Loucy (cell line): ENCODE results near the gene STT3A.

Experiments
- H2AFZ ChIP-seq: fragments of 200-600 bp; sonication (generic); 2 replicates; pipeline ENCODE4 v1.6.0; 2016; ENCODE audit warnings: antibody characterized with exemption, mild to moderate bottlenecking, low read length, moderate library complexity
- H3F3A ChIP-seq: fragments of 200-600 bp; 2 replicates; pipeline ENCODE4 v1.6.0; 2016; ENCODE audit warnings: antibody characterized with exemption, low read depth, mild to moderate bottlenecking
- H3K27me3 ChIP-seq: fragments of 200-600 bp; sonication (generic); 2 replicates; pipeline ENCODE4 v1.6.1; 2014; ENCODE audit warnings: low read length, mild to moderate bottlenecking; ENCODE audit not compliant: insufficient read depth, poor library complexity, severe bottlenecking
- H3K36me3 ChIP-seq: fragments of 200-600 bp; sonication (generic); 2 replicates; pipeline ENCODE4 v1.6.1; 2016; ENCODE audit warnings: low read length; ENCODE audit not compliant: insufficient read depth
- H3K4me1 ChIP-seq: fragments of 200-600 bp; sonication (generic); 2 replicates; pipeline ENCODE4 v1.5.1; 2014; ENCODE audit warnings: low read length, mild to moderate bottlenecking; ENCODE audit not compliant: insufficient read depth, poor library complexity, severe bottlenecking
- H3K4me2 ChIP-seq: fragments of 200-600 bp; sonication (generic); 2 replicates; pipeline ENCODE4 v1.6.0; 2014; ENCODE audit warnings: antibody characterized with exemption, low read length, low read depth, mild to moderate bottlenecking; ENCODE audit not compliant: poor library complexity, severe bottlenecking
- H3K4me3 ChIP-seq: fragments of 200-600 bp; sonication (generic); 2 replicates; pipeline ENCODE4 v1.5.1; 2014; ENCODE audit warnings: low read length, mild to moderate bottlenecking, mixed read lengths; ENCODE audit not compliant: poor library complexity, severe bottlenecking
- H3K79me2 ChIP-seq: fragments of 200-600 bp; sonication (generic); 2 replicates; pipeline ENCODE4 v1.6.1; 2014; ENCODE audit warnings: low read length; ENCODE audit not compliant: insufficient read depth
- H3K9ac ChIP-seq: fragments of 200-600 bp; sonication (generic); 2 replicates; pipeline ENCODE4 v1.6.0; 2014; ENCODE audit warnings: mild to moderate bottlenecking, low read depth, low read length, moderate library complexity; ENCODE audit not compliant: poor library complexity, severe bottlenecking
- H3K9me2 ChIP-seq: fragments of 200-600 bp; sonication (generic); replicated peaks from 2 replicates; pipeline ENCODE4 v1.6.1; 2016; ENCODE audit warnings: low read depth, low read length, mixed read lengths
- H3K9me3 ChIP-seq: fragments of 200-600 bp; sonication (generic); 2 replicates; pipeline ENCODE4 v1.6.1; 2014; ENCODE audit warnings: mild to moderate bottlenecking, antibody characterized with exemption, low read length, low read depth; ENCODE audit not compliant: insufficient read depth
- H4K20me1 ChIP-seq: fragments of 200-600 bp; sonication (generic); 2 replicates; pipeline ENCODE4 v1.6.0; 2014; ENCODE audit warnings: antibody characterized with exemption, low read length, mild to moderate bottlenecking; ENCODE audit not compliant: insufficient read depth, poor library complexity, severe bottlenecking
- CTCF ChIP-seq: fragments of 200-600 bp; sonication (generic); conservative IDR thresholded peaks from 2 replicates; pipeline ENCODE4 v1.5.1; 2014; ENCODE audit warnings: mild to moderate bottlenecking, antibody characterized with exemption, low read length
- EZH2phosphoT487 ChIP-seq: fragments of 200-600 bp; IDR thresholded peaks from 2 replicates; pipeline ENCODE4 v1.6.1; 2018; ENCODE audit warnings: antibody characterized with exemption, mild to moderate bottlenecking, moderate library complexity, borderline replicate concordance

STT3A gene

GRCh38 chr11:125645871-125646270, 53.2 kb downstream of the STT3A start:
- Histone ChIP-seq H4K20me1 (peaks cover 18% of the 10 kb centered on the region), H3K4me2 (no peak overlapping the region), H3K9ac (no peak overlapping the region), H3K9me3 (no peaks in the 10 kb centered on the region), H2AFZ (no peak overlapping the region), H3K9me2 (no peaks in the 10 kb centered on the region), H3K36me3 (peaks cover 79% of the 10 kb centered on the region), H3K27me3 (no peaks in the 10 kb centered on the region), H3K4me1 (peaks cover 4% of the 10 kb centered on the region), H3F3A (no peaks in the 10 kb centered on the region; the same call in 1 of the 2 replicates), H3K79me2 (peaks cover 35% of the 10 kb centered on the region), H3K4me3 (no peak overlapping the region)
- TF ChIP-seq EZH2phosphoT487 (no peak), CTCF (no peak)

- no peak overlapping the region for H2AFZ ChIP-seq
- TF ChIP-seq EZH2phosphoT487 (no peak), CTCF (no peak)
- peaks cover 74% of the 10 kb centered on the region for H3K36me3 ChIP-seq
- peaks cover 14% of the 10 kb centered on the region for H4K20me1 ChIP-seq
- peaks cover 63% of the 10 kb centered on the region for H3K79me2 ChIP-seq
- H3K9ac ChIP-seq, result no peak overlapping the region
- no peaks in the 10 kb centered on the region for H3K9me2 ChIP-seq
- H3F3A ChIP-seq, result no peaks in the 10 kb centered on the region; the same call in 1 of the 2 replicates
- H3K9me3 ChIP-seq, result no peaks in the 10 kb centered on the region
- H3K4me3 ChIP-seq, result no peak overlapping the region
- H3K4me2 ChIP-seq, result peak overlapping the region; percentile 43
- no peaks in the 10 kb centered on the region for H3K27me3 ChIP-seq
- H3K4me1 ChIP-seq, result peaks cover 4% of the 10 kb centered on the region
Observed at GRCh38 chr11:125649465-125650166, 57.0 kb downstream of the STT3A start.

GRCh38 chr11:125662689-125663088, 70.0 kb downstream of the STT3A start:
- Histone ChIP-seq H3K9me3 (no peaks in the 10 kb centered on the region; the same call in 1 of the 2 replicates), H3K79me2 (peaks cover 12% of the 10 kb centered on the region; the same call in 1 of the 2 replicates), H3K9me2 (no peaks in the 10 kb centered on the region), H4K20me1 (peaks cover 8% of the 10 kb centered on the region), H3K4me3 (no peak overlapping the region), H3K9ac (no peak overlapping the region), H3K4me2 (no peak overlapping the region), H3K27me3 (no peaks in the 10 kb centered on the region), H3K4me1 (no peaks in the 10 kb centered on the region), H3F3A (no peaks in the 10 kb centered on the region), H3K36me3 (peaks cover 63% of the 10 kb centered on the region), H2AFZ (no peak overlapping the region)
- TF ChIP-seq EZH2phosphoT487 (no peak), CTCF (no peak)
